Gastroesophageal sphincter (tissue), 3 donors: Measurements from ENCODE around the gene TMEM150B.

Source experiments
- CTCF ChIP-seq, 4 experiments: fragments of 200-600 bp in 2 of 4; fragments of 450-650 bp in 2 of 4; sonication (generic) in 1 of 4; IDR thresholded peaks; one replicate each; pipeline ENCODE4 v1.5.1; 2017 to 2019; ENCODE audit warnings: antibody characterized with exemption in 4 of 4, mild to moderate bottlenecking in 2 of 4, moderate library complexity in 2 of 4
- EP300 ChIP-seq: sonication (generic); formaldehyde crosslinking; IDR thresholded peaks from one replicate; pipeline ENCODE4 v1.6.1; 2017; ENCODE audit warnings: antibody characterized with exemption, mild to moderate bottlenecking
- POLR2AphosphoS5 ChIP-seq: sonication (generic); formaldehyde crosslinking; IDR thresholded peaks from one replicate; pipeline ENCODE4 v1.6.1; 2017; ENCODE audit warnings: antibody characterized with exemption

- no peak for TF ChIP-seq CTCF (IDR thresholded peaks at IDR 0.05)
- no peak for TF ChIP-seq EP300
- TF ChIP-seq POLR2AphosphoS5, result no peak
These were observed 20.9 kb upstream of the TMEM150B start for GRCh38 chr19:55345818-55346724.
